Renal pelvis (tissue), 12 donors: ENCODE results near the gene RBM15B. TPM values are rescaled to one million over a fixed set of nuclear protein-coding genes. Genes with fewer than 3 reads are reported as not detected.
"Not testable (repeated sequence)": the region's sequence is repeated elsewhere in the genome, so short reads cannot be mapped to it uniquely, and the experiment has no call there.

Source experiments
- DNase-seq: peaks from one replicate; pipeline ENCODE4 v3.0.0-alpha.2; 2013
- long read RNA-seq, 16 experiments: transcript quantifications; one replicate each; lab custom pipeline, GENCODE V29; 2026
- polyA plus RNA-seq, 3 donors: library from polyadenylated mRNA; unstranded; fragments of 120-200 nt; gene quantifications; one replicate each; pipeline ENCODE4 v1.2.1, GENCODE V29; 2013; ENCODE audit not compliant: insufficient read length in 3 of 3

Gene RBM15B, protein sequence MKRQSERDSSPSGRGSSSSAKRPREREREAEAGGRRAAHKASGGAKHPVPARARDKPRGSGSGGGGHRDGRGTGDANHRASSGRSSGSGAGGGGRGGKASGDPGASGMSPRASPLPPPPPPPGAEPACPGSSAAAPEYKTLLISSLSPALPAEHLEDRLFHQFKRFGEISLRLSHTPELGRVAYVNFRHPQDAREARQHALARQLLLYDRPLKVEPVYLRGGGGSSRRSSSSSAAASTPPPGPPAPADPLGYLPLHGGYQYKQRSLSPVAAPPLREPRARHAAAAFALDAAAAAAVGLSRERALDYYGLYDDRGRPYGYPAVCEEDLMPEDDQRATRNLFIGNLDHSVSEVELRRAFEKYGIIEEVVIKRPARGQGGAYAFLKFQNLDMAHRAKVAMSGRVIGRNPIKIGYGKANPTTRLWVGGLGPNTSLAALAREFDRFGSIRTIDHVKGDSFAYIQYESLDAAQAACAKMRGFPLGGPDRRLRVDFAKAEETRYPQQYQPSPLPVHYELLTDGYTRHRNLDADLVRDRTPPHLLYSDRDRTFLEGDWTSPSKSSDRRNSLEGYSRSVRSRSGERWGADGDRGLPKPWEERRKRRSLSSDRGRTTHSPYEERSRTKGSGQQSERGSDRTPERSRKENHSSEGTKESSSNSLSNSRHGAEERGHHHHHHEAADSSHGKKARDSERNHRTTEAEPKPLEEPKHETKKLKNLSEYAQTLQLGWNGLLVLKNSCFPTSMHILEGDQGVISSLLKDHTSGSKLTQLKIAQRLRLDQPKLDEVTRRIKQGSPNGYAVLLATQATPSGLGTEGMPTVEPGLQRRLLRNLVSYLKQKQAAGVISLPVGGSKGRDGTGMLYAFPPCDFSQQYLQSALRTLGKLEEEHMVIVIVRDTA
- polyA plus RNA-seq, result 10 to 100 TPM; 36.8 to 45.5 (median 44.7) TPM
- long read RNA-seq, donor 1, full-length matches to known transcripts, result 101 of 101 reads
- long read RNA-seq, donor 1, partial matches to known transcripts, result 0 of 101 reads
- long read RNA-seq, donor 1, other reads (novel, unspliced or antisense), result 0 of 101 reads
- long read RNA-seq, donor 2, full-length matches to known transcripts, result 102 of 102 reads
- long read RNA-seq, donor 2, partial matches to known transcripts, result 0 of 102 reads
- long read RNA-seq, donor 2, other reads (novel, unspliced or antisense), result 0 of 102 reads
- long read RNA-seq, donor 3, full-length matches to known transcripts, result 106 of 122 reads
- long read RNA-seq, donor 3, partial matches to known transcripts, result 8 of 122 reads
- long read RNA-seq, donor 3, other reads (novel, unspliced or antisense), result 8 of 122 reads
- long read RNA-seq, donor 4, full-length matches to known transcripts, result 83 of 83 reads
- long read RNA-seq, donor 4, partial matches to known transcripts, result 0 of 83 reads
- long read RNA-seq, donor 4, other reads (novel, unspliced or antisense), result 0 of 83 reads
- long read RNA-seq, donor 5, full-length matches to known transcripts, result 57 of 57 reads
- long read RNA-seq, donor 5, partial matches to known transcripts, result 0 of 57 reads
- long read RNA-seq, donor 5, other reads (novel, unspliced or antisense), result 0 of 57 reads
- long read RNA-seq, donor 6, full-length matches to known transcripts, result 115 of 115 reads
- long read RNA-seq, donor 6, partial matches to known transcripts, result 0 of 115 reads
- long read RNA-seq, donor 6, other reads (novel, unspliced or antisense), result 0 of 115 reads
- long read RNA-seq, donor 7, full-length matches to known transcripts, result 179 of 179 reads
- long read RNA-seq, donor 7, partial matches to known transcripts, result 0 of 179 reads
- long read RNA-seq, donor 7, other reads (novel, unspliced or antisense), result 0 of 179 reads
- long read RNA-seq, donor 8, full-length matches to known transcripts, result 67 of 67 reads
- long read RNA-seq, donor 8, partial matches to known transcripts, result 0 of 67 reads
- long read RNA-seq, donor 8, other reads (novel, unspliced or antisense), result 0 of 67 reads
- long read RNA-seq, donor 9, full-length matches to known transcripts, result 142 of 142 reads
- long read RNA-seq, donor 9, partial matches to known transcripts, result 0 of 142 reads
- long read RNA-seq, donor 9, other reads (novel, unspliced or antisense), result 0 of 142 reads
- long read RNA-seq, donor 10, full-length matches to known transcripts, result 99 of 99 reads
- long read RNA-seq, donor 10, partial matches to known transcripts, result 0 of 99 reads
- long read RNA-seq, donor 10, other reads (novel, unspliced or antisense), result 0 of 99 reads
- long read RNA-seq, donor 11, full-length matches to known transcripts, result 92 of 92 reads
- long read RNA-seq, donor 11, partial matches to known transcripts, result 0 of 92 reads
- long read RNA-seq, donor 11, other reads (novel, unspliced or antisense), result 0 of 92 reads
- long read RNA-seq, donor 12, full-length matches to known transcripts, result 140 of 140 reads
- long read RNA-seq, donor 12, partial matches to known transcripts, result 0 of 140 reads
- long read RNA-seq, donor 12, other reads (novel, unspliced or antisense), result 0 of 140 reads
- long read RNA-seq, donor 13, full-length matches to known transcripts, result 84 of 84 reads
- long read RNA-seq, donor 13, partial matches to known transcripts, result 0 of 84 reads
- long read RNA-seq, donor 13, other reads (novel, unspliced or antisense), result 0 of 84 reads
- long read RNA-seq, donor 14, result 0 reads
- long read RNA-seq, donor 15, full-length matches to known transcripts, result 131 of 131 reads
- long read RNA-seq, donor 15, partial matches to known transcripts, result 0 of 131 reads
- long read RNA-seq, donor 15, other reads (novel, unspliced or antisense), result 0 of 131 reads
- long read RNA-seq, donor 16, full-length matches to known transcripts, result 117 of 123 reads
- long read RNA-seq, donor 16, partial matches to known transcripts, result 6 of 123 reads
- long read RNA-seq, donor 16, other reads (novel, unspliced or antisense), result 0 of 123 reads

DNA sequence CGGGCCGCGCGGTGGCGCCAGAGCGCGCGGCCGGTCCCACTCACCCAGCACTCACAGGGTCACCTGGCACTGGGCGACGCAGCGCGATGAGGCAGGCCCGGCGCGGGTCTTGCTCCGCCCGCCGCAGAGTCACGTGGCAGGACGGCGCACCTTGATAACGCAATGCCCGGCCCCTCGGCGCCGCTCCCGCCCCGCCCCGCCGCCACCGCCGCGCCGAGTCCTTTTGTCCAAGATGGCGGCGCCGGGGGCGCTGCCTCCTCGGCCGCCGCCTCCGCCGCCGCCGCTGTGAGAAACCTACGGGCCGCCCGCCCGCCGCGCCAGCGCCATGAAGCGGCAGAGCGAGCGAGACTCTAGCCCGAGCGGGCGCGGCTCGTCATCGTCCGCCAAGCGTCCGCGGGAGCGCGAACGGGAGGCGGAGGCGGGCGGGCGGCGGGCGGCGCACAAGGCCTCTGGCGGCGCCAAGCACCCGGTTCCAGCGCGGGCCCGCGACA lies at the start of gene RBM15B:
RBM15B (plus strand) TSS at position 211 of the 491 bp plus-strand sequence; CDS start at position 326, 115 bp downstream.
- peak; percentile 95 for DNase-seq

DNA sequence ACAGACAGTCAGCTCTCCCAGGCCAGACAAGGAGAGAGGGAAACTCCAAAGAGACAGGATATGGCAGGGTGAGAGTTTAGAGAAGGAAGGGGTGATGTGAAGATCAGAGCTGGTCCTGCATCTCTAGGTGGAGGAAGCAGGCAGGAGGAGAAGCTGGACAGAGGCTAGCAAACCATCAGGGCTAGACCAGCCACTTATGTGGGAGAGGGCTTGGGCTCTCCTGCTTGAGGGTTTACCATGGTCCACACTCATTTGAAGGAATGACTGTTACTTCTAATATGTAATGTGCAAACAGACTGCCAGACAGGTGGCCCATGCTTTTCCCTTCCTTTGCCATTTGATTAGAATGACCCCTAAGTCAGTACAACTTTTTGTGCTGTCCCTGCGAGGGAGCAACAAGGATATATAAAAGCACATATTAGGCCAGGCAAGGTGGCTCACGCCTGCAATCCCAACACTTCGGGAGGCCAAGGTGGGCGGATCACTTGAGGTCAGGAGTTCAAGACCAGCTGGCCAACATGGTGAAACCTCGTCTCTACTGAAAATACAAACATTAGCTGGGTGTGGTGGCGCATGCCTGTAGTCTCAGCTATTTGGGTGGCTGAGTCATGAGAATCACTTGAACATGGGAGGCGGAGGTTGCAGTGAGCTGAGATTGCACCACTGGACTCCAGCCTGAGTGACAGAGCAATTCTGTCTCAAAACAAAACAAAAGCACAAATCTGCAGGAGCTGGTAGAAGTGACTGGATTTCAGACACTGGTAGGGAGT lies 47.0 kb upstream of the RBM15B start:
- no peak for DNase-seq

DNA sequence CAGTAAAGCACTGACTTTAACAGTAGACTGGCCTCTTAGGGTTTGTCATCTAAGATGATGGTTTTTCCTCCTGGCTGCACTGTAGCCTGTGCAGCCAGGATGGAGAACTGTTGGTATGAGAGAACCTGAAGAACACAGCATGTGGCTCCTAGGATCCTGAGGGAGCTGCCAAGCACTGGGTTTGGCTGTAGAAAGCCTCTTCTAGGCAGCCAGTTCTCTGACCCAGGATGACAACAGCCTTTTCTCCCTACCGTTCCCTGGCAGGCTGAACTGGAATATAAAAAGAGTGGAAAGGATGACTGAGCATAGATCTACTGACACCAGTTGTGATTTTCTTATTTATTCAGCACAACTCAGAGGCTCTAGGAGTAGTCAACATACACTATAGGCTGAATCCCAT lies 40.3 kb upstream of the RBM15B start:
- no peak for DNase-seq

DNA sequence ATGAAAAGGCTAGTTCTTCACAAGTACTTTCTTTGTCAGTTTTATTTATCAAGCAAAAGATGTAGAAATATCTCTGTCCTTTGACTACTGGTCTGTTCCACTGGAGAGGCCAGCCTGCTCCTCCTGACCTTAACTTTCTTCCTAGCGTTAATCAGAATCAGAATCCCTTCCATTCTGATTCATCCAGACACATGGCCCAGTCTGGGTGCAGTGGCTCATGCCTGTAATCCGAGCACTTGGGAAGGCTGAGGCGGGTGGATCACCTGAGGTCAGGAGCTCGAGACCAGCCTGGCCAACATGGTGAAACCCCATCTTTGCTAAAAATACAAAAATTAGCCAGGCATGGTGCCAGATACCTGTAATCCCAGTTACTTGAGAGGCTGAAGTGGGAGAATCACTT lies 38.0 kb upstream of the RBM15B start:
- DNase-seq, result no peak

DNA sequence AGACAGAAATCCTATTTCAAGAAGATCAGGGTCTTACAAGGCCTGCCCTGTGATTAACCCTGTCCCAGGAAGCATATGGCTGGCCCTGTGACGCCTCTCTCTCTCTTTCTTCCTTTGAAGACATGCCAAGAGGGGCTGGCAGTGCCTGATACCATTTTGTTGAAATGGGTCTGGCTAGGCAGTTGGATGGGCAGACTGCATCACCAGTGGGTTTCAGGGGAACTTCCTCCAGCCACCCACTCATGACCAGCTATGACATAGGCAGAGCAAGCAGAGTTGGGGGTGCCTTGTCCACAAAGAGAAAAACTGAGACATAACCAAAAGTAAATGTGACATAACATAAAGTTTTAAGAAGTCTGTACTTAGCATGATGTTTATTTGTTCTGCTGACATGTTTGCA lies 37.4 kb upstream of the RBM15B start:
- no peak for DNase-seq

DNA sequence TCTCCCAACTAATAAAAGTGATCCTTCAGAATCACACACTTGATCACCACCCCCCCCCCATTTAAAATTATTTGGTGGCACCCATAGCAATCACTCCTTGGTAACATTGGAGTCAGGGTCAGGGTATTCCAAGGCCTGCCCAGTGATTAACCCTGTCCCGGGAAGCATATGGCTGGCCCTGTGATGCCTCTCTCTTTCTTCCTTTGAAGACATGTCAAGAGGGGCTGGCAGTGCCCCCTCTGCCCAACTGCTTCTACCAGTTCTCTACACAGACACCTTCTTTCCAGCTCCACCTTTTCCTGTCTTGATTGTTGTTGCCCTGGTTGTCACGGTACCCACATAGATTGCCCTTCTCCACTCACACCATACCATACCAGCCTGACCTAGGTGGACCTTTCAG lies 36.9 kb upstream of the RBM15B start:
- no peak for DNase-seq

DNA sequence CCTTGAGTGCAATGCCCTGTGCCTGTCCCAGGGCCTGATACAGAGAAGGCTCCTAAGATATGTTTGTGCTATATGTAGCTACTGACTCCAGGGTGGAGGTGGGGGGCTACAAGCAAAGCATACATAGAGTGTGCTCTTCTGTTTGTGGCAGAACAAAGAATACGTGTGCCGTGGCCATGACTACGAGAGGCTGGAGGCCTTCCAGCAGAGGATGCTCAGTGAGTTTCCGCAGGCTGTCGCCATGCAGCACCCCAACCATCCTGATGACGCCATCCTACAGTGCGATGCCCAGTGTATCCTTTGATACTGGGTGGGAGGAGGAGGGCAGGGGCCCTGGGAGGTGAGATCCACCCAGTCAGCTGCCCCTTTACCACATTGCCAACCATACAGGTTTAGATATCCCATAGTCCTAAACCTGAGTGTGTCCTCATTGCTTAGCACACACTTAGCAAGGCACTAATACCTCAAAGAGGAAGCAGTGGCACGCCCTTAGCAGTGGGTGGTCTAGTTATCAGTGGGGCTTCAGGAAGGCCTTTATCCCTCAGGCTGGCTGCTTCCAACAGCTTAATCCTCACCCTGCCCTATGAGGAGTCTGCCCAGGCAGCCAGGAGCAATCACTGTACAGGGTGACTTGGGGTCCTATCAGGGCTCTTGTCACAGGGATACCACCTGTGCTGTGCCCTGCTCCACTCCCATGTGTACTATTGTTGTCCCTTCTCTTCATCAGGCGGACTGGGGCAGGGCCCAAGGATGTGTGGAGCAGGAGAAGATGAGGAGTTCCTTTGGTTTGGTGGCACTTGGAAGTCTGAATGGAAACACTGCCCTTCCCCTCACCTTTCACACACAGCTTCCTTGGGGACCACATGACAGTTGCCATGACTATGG lies 36.1 kb upstream of the RBM15B start:
- no peak for DNase-seq

DNA sequence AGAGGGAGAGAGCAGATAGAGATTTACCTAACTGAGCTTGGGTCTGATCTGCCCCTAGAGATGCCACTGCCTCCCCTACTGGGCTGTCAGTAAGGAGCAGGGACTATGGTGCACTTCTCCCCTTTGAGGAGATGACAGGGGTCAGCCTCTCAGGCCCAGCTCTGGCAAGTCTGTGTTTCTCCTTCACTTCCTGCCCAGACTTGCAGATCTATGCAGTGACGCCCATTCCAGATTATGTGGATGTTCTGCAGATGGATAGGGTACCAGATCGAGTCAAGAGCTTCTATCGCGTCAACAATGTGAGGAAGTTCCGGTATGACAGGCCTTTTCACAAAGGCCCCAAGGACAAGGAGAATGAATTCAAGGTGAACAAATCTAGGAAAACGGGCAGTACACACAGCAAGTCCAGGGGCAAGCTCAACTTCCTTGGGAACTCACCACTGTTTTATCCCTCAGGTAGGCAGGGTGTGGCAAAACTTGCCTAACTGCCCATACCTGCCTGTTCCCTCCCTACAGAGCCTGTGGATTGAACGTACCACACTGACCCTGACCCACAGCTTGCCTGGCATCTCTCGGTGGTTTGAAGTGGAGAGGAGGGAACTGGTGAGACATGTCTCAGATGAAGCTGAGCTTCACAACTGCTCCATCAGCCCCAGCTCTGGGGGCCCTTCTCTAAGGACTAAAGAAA lies 35.0 kb upstream of the RBM15B start:
- no peak for DNase-seq

DNA sequence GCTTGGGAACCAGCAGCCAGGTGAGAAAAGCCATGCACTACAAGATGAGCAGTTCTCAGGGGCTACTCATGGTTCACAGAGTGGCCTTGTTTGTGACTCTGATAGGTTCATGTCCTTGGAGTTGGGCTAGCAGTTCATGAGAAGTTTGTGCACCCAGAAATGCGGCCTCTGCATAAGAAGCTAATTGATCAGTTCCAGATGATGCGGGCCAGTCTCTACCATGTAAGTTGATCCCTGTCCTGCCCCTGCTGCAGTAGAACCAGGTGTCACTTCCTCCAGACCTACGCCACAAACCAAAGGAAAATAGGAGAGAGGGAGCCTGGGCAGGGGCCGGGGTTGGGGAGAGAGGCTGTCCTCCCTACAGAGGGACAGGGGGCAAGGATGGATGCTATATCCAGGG lies 33.2 kb upstream of the RBM15B start:
- DNase-seq, result no peak

DNA sequence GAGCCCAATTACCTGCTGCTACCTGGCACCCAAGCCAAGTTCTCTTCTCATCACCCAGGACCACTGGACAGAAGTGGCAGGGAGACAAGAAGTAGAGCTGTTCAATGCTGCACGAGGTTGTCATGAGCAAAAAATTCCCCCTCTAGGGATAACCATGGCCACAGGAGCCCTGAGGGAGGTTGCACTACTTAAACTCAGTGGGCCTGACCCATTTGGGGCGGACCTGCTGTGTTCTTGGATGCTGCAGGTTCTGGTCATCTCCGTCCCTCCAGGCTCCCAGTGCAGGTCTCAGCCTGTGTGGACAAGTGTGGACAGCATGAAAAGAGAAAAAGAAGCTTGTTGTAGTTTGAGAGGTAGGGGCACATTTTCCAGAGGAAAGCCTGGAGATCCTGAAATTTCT lies 32.1 kb upstream of the RBM15B start:
- no peak for DNase-seq

DNA sequence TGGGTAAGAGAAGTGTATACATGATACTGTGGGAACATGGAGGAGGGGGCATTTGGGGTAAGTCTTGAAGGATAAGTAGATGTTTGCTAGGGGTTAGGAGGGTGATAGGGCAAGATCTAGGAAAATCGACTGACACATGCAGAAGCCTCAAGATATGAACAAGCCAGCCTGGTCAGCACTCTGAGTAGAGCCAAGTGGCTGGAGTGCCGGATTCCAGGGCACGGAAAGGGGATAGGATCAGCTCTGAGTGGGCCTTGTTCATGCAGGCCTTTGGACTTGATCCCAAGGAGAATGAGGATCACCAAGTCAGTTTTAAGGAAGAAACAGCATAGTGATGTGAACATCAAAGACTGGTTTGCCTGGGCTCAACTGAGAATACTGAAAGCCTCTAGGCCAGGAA lies 30.3 kb upstream of the RBM15B start:
- DNase-seq, result no peak

DNA sequence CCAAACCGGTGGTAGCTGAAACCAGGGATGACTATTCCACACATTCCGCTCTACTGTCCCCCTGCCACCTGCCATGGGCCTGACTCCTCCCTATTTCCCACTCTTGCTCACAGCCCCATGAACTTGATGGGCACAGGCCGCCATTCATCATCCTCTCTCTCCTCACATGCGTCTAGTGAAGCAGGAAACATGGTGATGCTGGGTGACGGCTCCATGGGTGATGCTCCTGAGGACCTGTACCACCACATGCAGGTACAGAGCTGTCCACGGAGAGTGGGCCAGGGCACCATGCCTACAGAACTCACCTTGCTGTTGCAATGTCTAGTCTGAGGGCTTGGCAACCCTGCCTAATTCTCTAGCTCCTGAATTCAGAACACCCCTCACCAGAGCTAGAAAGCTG lies 29.3 kb upstream of the RBM15B start:
- no peak for DNase-seq

DNA sequence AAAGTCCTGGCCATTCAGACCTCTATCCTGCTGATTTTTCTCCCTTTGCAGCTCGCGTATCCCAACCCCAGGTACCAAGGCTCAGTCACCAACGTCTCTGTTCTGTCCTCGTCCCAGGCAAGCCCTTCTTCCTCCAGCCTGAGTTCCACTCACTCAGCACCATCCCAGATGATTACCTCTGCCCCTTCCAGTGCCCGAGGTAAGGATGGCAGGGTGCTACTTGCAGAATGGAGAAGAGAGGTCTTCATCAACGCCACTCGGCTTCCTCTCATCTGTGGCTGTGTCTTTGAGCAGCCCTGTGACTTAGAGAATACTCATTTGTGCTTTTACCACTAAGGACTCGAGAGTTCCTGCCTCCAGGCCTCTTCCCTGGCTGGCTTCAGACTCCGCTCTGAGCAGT lies 28.6 kb upstream of the RBM15B start:
- DNase-seq, result no peak

DNA sequence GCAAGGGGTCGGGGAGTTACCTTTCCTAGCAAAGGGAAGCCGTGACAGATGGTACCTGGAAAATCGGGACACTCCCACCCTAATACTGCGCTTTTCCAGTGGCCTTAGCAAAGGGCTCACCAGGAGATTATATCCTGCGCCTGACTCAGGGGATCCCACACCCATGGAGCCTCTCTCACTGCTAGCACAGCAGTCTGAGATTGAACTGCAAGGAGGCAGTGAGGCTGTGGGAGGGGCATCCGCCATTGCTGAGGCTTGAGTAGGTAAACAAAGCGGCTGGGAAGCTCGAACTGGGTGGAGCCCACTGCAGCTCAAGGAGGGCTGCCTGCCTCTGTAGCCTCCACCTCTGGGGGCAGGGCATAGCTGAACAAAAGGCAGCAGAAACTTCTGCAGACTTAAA lies 22.8 kb upstream of the RBM15B start:
- DNase-seq, result not testable (repeated sequence)

DNA sequence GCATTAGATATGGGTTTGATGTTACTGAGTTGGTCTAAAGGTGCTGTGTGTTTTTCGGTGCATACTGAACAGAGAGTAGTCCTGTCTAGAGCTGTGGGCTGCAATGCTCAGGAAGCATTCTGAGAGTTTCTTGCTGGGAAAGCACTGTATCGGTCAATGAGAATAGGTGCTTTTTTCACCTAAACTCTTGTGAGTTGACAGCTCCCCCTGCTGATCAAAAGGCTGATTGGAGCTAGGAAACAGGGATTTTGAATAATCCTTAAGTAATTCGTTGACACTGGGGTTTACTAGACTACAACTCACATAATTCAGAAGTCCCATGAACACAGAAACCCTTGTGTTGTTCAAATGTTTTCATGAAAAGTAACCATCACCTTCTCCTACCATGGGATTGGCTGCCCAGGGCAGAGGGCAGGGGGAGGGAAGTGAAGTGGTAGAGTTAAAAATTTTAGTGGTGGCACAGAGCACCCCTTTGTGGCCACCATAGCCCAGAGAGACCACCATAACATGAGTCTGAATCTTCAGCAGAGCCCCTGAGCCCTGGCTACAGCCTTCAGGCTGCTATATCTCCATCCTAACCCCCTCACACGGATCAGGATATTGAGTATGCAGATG lies 19.0 kb upstream of the RBM15B start:
- DNase-seq, result peak; percentile 70
